Measurements from ENCODE around the gene TRIP12. TPM values are rescaled to one million over a fixed set of nuclear protein-coding genes. Genes with fewer than 3 reads are reported as not detected.

Gene TRIP12
- total and polyA plus RNA-seq, 2 of the 13 experiments (the other 11 are each of a cell fraction or from before 2014, with no cell fraction given), result 72.1 to 153 TPM

DNA sequence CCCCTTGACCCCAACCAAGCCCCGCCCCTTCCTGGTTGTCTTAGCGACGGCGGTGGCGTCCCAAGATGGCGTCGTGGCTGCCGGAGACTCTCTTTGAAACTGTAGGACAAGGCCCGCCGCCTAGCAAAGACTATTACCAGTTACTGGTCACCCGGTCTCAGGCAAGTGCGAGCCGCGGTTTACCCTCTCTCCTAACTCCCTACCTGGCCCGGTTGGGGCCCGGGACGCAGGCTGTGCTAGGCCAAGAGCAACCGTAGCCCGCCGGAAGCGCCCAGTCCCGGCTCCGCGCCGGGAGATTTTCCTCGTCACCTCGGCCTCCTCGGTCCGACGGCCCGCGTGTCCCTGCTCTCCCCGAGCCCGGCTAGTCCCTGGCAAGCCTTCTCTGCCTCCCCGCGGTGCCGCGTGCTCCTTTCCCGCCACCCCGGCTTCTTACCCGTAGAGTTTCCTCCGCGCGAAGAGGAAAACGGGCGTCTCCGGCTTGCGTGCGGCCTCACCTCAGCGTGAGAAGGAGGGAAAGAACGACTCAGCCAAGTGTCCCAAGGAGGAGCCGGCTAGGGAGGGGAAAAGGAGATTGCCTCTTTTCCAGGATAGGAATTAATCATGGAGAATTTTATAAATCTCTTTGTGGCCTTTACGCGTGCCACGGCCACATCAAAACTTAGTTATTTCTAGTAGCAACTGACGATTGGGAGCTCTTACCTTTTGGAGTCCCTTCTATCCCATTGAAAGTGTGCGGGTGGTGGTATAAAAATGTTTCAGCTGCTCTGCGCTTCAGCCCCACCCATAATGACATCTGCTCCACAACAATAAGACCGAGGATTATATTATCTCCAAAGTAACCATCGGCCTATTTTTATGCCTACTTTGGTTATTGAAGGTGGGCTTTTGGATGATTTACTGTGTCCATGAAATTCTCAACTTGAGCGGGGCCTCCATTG, 909 bp upstream of the TRIP12 start, which contains the start of gene FBXO36 (continued):
- TF ChIP-seq, protein P1, sequence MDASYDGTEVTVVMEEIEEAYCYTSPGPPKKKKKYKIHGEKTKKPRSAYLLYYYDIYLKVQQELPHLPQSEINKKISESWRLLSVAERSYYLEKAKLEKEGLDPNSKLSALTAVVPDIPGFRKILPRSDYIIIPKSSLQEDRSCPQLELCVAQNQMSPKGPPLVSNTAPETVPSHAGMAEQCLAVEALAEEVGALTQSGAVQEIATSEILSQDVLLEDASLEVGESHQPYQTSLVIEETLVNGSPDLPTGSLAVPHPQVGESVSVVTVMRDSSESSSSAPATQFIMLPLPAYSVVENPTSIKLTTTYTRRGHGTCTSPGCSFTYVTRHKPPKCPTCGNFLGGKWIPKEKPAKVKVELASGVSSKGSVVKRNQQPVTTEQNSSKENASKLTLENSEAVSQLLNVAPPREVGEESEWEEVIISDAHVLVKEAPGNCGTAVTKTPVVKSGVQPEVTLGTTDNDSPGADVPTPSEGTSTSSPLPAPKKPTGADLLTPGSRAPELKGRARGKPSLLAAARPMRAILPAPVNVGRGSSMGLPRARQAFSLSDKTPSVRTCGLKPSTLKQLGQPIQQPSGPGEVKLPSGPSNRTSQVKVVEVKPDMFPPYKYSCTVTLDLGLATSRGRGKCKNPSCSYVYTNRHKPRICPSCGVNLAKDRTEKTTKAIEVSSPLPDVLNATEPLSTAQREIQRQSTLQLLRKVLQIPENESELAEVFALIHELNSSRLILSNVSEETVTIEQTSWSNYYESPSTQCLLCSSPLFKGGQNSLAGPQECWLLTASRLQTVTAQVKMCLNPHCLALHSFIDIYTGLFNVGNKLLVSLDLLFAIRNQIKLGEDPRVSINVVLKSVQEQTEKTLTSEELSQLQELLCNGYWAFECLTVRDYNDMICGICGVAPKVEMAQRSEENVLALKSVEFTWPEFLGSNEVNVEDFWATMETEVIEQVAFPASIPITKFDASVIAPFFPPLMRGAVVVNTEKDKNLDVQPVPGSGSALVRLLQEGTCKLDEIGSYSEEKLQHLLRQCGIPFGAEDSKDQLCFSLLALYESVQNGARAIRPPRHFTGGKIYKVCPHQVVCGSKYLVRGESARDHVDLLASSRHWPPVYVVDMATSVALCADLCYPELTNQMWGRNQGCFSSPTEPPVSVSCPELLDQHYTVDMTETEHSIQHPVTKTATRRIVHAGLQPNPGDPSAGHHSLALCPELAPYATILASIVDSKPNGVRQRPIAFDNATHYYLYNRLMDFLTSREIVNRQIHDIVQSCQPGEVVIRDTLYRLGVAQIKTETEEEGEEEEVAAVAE (CRISPR knock-in tag; IDR thresholded peaks at IDR 0.05; ENCODE audit: borderline replicate concordance), result no peak
- TF ChIP-seq SOX6 (IDR thresholded peaks at IDR 0.05) (no peak), SOX6 (CRISPR knock-in tag; IDR thresholded peaks at IDR 0.05) (no peak; the same call in 1 of the 2 replicates), ZNF737 (CRISPR knock-in tag; IDR thresholded peaks at IDR 0.05; ENCODE audit: borderline replicate concordance) (no peak; the same call in 1 of the 2 replicates), ZZZ3 (CRISPR knock-in tag; IDR thresholded peaks at IDR 0.05; ENCODE audit: borderline replicate concordance) (no peak), DPF2 (CRISPR knock-in tag; IDR thresholded peaks at IDR 0.05; ENCODE audit: borderline replicate concordance, low read depth) (no peak), SIN3B (IDR thresholded peaks at IDR 0.05; ENCODE audit: low read length) (peak; percentile 62; the same call in 1 of the 2 replicates)
- TF ChIP-seq, protein P2, sequence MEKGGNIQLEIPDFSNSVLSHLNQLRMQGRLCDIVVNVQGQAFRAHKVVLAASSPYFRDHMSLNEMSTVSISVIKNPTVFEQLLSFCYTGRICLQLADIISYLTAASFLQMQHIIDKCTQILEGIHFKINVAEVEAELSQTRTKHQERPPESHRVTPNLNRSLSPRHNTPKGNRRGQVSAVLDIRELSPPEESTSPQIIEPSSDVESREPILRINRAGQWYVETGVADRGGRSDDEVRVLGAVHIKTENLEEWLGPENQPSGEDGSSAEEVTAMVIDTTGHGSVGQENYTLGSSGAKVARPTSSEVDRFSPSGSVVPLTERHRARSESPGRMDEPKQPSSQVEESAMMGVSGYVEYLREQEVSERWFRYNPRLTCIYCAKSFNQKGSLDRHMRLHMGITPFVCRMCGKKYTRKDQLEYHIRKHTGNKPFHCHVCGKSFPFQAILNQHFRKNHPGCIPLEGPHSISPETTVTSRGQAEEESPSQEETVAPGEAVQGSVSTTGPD (CRISPR knock-in tag; IDR thresholded peaks at IDR 0.05), result no peak
- TF ChIP-seq, protein P3, sequence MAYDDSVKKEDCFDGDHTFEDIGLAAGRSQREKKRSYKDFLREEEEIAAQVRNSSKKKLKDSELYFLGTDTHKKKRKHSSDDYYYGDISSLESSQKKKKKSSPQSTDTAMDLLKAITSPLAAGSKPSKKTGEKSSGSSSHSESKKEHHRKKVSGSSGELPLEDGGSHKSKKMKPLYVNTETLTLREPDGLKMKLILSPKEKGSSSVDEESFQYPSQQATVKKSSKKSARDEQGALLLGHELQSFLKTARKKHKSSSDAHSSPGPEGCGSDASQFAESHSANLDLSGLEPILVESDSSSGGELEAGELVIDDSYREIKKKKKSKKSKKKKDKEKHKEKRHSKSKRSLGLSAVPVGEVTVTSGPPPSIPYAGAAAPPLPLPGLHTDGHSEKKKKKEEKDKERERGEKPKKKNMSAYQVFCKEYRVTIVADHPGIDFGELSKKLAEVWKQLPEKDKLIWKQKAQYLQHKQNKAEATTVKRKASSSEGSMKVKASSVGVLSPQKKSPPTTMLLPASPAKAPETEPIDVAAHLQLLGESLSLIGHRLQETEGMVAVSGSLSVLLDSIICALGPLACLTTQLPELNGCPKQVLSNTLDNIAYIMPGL (CRISPR knock-in tag; IDR thresholded peaks at IDR 0.05; ENCODE audit: borderline replicate concordance in 1 of 2, low read depth in 1 of 2), result peak; percentile 36 to 83
- TF ChIP-seq, protein P4, sequence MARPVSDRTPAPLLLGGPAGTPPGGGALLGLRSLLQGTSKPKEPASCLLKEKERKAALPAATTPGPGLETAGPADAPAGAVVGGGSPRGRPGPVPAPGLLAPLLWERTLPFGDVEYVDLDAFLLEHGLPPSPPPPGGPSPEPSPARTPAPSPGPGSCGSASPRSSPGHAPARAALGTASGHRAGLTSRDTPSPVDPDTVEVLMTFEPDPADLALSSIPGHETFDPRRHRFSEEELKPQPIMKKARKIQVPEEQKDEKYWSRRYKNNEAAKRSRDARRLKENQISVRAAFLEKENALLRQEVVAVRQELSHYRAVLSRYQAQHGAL (CRISPR knock-in tag; IDR thresholded peaks at IDR 0.05; ENCODE audit: not compliant biosample characterization), result no peak
